Stimulated activated CD8-positive, alpha-beta memory T cell treated with anti-CD3 and anti-CD28 coated beads, Interleukin-2, amount 100 ng/mL, for 48 hours (primary cell): ENCODE measurements around the gene KCNIP4.

Experiments
- DNase-seq, 2 donors: peaks; one replicate each; pipeline ENCODE4 v3.0.0-alpha.2; 2020; ENCODE audit warnings: low read depth in 2 of 2

KCNIP4 gene

DNA sequence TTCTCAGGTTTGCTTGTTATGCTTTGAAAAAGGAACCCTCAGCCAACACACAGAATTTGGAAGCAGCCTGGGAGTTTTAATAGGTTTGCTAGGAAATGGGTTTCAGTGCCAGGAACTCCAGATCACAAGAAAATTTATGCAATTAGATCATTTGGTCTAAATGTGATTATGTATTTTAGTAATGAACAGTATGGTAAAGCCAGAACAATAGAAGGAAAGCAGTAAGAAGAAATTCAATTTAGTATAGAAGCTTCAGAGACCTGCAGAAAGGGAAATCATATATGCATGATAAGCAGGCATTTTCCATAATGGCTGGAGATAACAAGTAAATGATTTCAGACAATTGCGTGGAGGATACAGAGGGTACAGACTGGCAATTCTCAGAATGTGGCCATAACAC lies 184.7 kb downstream of the KCNIP4 start:
- DNase-seq, result no peak

DNA sequence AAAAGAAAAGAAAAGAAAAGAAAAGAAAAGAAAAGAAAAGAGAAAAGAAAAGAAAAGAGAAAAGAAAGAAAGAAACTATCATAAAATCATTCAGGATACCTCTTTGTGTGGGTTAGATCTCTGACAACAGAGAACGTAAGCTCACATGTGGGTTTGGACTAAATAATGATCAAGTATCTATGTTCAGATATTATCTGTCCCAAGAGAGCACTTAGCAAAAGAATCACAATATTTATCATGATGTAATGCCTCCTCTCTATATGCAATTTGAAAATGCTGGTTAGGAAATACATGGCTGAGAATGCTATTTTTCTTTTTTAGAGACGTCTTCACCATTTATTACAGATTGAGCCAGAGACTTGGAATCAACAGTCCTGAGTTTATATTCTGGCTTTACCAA lies 191.3 kb downstream of the KCNIP4 start:
- no peak for DNase-seq

GRCh38 chr4:21753084-21753760 lies 195.3 kb downstream of the KCNIP4 start:
- DNase-seq, result no peak

- DNase-seq, result no peak
Observed at GRCh38 chr4:21752616-21753015, 196.0 kb downstream of the KCNIP4 start.

DNA sequence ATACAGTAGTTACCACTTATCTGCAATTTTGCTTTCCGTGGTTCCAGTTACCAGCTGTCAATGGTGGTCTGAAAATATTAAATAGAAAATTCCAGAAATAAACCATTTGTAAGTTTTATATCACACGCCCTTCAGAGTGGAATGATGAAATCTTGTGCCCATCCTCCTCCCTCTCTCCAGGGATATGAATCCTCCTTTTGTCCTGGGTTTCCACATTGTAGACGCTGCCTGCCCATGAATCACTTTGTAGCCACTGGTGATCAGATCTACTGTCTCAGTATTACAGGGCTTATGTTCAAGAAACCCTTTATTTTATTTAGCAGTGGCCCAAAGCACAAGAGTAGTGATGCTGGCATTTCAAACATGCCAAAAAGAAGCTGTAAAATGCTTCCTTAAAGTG lies 198.6 kb downstream of the KCNIP4 start:
- DNase-seq, result no peak

- DNase-seq, result no peak
Observed at GRCh38 chr4:21749412-21749811, 199.2 kb downstream of the KCNIP4 start.

- no peak for DNase-seq
Observed at GRCh38 chr4:21744046-21744445, 204.5 kb downstream of the KCNIP4 start.

DNA sequence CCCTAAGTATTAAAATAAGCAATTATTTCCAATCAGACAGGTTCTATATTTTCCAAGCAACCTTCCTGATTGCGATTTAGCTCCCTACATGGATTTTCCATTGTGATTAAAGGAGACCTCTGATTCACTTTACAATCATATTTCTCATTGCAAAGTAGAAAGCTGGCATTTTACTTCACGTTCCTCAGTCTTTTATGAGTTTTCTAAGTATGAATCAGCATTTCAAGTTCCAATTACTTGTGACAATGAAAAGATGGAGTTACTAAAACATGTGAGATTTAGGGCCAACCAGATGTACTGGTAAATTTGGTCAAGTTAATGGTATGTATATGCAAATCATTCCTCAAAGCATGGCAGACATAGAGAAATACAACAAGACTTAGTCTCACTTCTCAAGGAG lies 206.2 kb downstream of the KCNIP4 start:
- DNase-seq, result no peak

- DNase-seq, result no peak
Observed at GRCh38 chr4:21738821-21739220, 209.8 kb downstream of the KCNIP4 start.

DNA sequence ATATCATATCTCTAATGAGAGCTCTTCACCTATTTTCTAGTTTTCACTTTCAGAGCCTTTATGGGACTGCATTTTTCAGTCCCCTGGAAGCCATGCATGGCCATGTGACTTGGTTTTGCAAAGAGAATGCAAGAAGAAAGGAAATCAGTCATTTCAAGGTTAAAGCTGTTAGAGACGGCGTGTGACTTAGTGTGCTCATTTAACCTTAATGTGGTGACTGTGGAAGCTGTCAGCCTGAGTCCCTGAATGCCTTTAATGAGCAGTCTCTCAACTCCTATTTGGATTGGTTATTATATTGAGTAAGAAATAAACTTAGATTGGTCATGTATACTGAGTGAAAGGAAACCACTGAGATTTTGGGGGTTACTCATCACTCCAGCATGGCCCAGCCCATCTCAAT lies 212.7 kb downstream of the KCNIP4 start:
- no peak for DNase-seq

DNA sequence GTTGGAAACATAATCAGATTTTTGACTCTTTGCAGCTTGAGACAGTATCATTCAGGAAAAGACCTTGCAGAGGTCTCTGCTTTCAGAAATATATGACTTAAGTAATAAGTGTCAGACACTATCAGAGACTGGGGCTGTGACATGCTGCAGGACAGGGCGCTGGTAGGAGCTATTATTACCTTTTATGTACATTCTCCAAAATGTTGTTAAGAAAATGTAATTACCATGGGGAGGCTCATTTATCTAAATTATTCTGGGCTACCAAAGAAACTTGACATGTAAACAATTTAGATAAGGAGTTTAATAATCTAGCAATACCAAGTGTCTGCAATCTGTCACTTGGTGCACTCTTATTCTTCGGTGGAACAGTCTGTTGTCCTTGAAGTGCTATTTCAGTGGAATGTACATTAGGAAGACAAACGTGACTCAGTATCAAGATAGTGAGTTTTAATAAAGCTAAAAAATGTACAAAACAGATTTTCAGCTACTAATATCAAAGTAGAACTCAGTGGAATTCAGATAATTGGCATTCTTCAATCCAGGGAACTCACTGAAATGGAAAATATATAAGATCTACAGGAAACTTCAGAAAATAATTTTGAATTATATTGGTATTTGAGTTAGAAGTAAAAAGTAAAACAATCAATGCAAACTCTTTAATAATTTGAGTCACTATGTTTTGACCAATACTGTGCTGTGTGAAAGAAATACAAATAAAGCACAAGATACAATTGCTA lies 214.5 kb downstream of the KCNIP4 start:
- DNase-seq, result no peak

GRCh38 chr4:21728304-21728703 lies 220.3 kb downstream of the KCNIP4 start:
- no peak for DNase-seq

DNA sequence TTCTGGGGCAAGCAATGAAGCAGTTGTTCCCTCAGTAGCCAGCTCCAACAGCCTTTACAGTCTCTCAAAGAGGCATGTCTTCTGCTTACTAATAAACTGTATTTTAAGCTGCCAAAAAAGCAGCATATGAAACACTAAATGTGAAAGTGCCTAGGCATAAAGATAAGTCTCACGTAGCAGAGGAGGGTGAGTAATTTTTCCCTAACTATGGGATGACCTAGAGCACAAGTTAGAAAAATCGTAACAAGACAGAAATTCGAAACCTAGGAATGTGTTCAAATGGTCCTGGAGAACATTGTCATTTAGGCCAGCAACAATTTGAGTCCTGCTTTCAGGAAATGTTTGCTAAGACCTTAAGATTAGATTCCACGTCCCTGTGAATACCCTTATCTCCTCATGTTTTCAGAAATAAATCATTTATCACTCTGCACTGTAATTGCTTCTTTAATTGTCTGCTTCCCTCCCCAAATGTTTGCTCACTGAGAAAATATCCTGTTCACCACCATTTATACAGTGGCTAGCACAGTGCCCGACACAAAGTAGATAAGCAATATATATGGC lies 222.2 kb downstream of the KCNIP4 start:
- no peak for DNase-seq

- DNase-seq, result no peak
Observed at GRCh38 chr4:21722157-21722839, 226.3 kb downstream of the KCNIP4 start.

GRCh38 chr4:21716531-21716930 lies 232.0 kb downstream of the KCNIP4 start:
- DNase-seq, result no peak

- no peak for DNase-seq
Observed at GRCh38 chr4:21710179-21710835, 238.3 kb downstream of the KCNIP4 start.

GRCh38 chr4:21709761-21710160 lies 238.8 kb downstream of the KCNIP4 start:
- no peak for DNase-seq

- DNase-seq, result no peak
Observed at GRCh38 chr4:21709031-21709430, 239.5 kb downstream of the KCNIP4 start.

- DNase-seq, result no peak
Observed at GRCh38 chr4:21699446-21699845, 249.1 kb downstream of the KCNIP4 start.

- no peak for DNase-seq
Observed at GRCh38 chr4:21697583-21697982, 251.0 kb downstream of the KCNIP4 start.

DNA sequence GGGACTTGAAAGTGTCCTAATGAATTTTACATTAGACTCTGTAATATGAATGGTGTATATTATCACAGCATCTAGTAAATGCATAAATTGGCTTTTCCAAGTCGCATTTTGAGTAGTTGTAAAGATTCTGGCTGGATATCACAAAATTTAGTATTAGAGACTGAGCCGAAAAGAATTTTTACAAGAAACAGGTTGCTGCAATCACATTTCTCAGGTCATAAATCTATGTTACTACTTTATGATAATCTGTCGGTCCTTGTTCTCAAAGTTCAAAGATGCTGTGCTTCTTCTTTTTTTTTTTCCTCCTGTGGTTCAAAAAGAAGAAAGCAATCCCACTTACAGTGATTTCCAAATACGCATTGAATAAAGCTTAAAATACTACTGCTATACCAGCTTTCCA lies 253.4 kb downstream of the KCNIP4 start:
- no peak for DNase-seq

- DNase-seq, result no peak
Observed at GRCh38 chr4:21692241-21692640, 256.3 kb downstream of the KCNIP4 start.
